ENCODE results near the gene DCTN1. TPM values are rescaled to one million over a fixed set of nuclear protein-coding genes. Genes with fewer than 3 reads are reported as not detected.

Gene DCTN1
- total and polyA plus RNA-seq, 2 donors (not counting 3 experiments of a cell fraction or from before 2014, with no cell fraction given), result 130 to 170 TPM

- no peaks in the 10 kb centered on the region for H4K20me1 ChIP-seq (replicated peaks; ENCODE audit: control insufficient read depth, extremely low read depth, insufficient read depth, low read length)
- DNase-seq (ENCODE audit: low read depth, low spot score) (no peak), FAIRE-seq (no peak)
- no TSS peak for BruUV-seq (replicated peaks)
- H3K27ac ChIP-seq (ENCODE audit: insufficient read depth, low read depth, low read length), result no peak overlapping the region
- peaks cover 4 to 24% of the 10 kb centered on the region in 2 experiments for H3K36me3 ChIP-seq (ENCODE audit: control insufficient read depth in 2 of 2, extremely low read depth in 1 of 2, insufficient read depth in 2 of 2, low read length in 2 of 2)
- H3K9me1 ChIP-seq (replicated peaks; ENCODE audit: control insufficient read depth, extremely low read depth, insufficient read depth, low read length), result no peaks in the 10 kb centered on the region
- no peak for TF ChIP-seq EZH2 (IDR thresholded peaks at IDR 0.05; ENCODE audit: borderline replicate concordance, low read depth, low read length, severe bottlenecking)
- no peak for TF ChIP-seq POLR2AphosphoS5 (IDR thresholded peaks at IDR 0.05; ENCODE audit: insufficient read depth, low read depth, low read length)
- TF ChIP-seq POLR2A (IDR thresholded peaks at IDR 0.05; ENCODE audit: low read depth, low read length), result no peak
- TF ChIP-seq MAX (IDR thresholded peaks at IDR 0.05; ENCODE audit: insufficient read depth, insufficient read length), result no peak
- no peak for TF ChIP-seq MYC (IDR thresholded peaks at IDR 0.05; ENCODE audit: low read depth, low read length)
- TF ChIP-seq FOS (IDR thresholded peaks at IDR 0.05; ENCODE audit: borderline replicate concordance, insufficient read depth, low read length), result no peak
- no peak for TF ChIP-seq CTCF (IDR thresholded peaks at IDR 0.05; ENCODE audit: extremely low read depth in 1 of 2, insufficient read depth in 1 of 2, low read depth in 1 of 2, low read length in 2 of 2)
- no peaks in the 10 kb centered on the region for H3K79me2 ChIP-seq (ENCODE audit: control insufficient read depth, insufficient read depth, low read length)
- peaks cover 5 to 9% of the 10 kb centered on the region in 2 experiments for H3K27me3 ChIP-seq (ENCODE audit: control insufficient read depth in 2 of 2, insufficient read depth in 2 of 2, low read length in 2 of 2)
- POLR2A ChIA-PET, result no interaction called here
- H3K4me2 ChIP-seq (ENCODE audit: insufficient read depth, low read length), result no peak overlapping the region
- peaks cover 9% of the 10 kb centered on the region for H3K4me1 ChIP-seq (ENCODE audit: control insufficient read depth, extremely low read depth, insufficient read depth, low read length)
- H3K9me3 ChIP-seq (replicated peaks; ENCODE audit: control insufficient read depth, insufficient read depth, low read length), result no peaks in the 10 kb centered on the region
- H3K4me3 ChIP-seq (replicated peaks in 1 of 3; ENCODE audit: insufficient read depth in 1 of 3, low read depth in 1 of 3, low read length in 3 of 3), result no peak overlapping the region
- CTCF ChIA-PET, result interaction anchor here (1.0 kb wide), 1 partner anchor 30 kb away, joined by 3 read pairs; no protein-coding TSS in a partner anchor
- H3K9ac ChIP-seq (replicated peaks; ENCODE audit: extremely low read depth, insufficient read depth, low read length), result no peak overlapping the region
- H2AFZ ChIP-seq (ENCODE audit: low read depth, low read length), result no peak overlapping the region
- dilution Hi-C loops (cut with MboI; ENCODE audit: extremely low pct_ligation_motif_present, low sequenced_read_pairs) (no loop called here), intact Hi-C loops (cut with micrococcal nuclease) (no loop called here)
Measured at GRCh38 chr2:74424139-74424992, 44.3 kb upstream of the DCTN1 start.
